ENCODE data around the gene ZNF730.

DNA sequence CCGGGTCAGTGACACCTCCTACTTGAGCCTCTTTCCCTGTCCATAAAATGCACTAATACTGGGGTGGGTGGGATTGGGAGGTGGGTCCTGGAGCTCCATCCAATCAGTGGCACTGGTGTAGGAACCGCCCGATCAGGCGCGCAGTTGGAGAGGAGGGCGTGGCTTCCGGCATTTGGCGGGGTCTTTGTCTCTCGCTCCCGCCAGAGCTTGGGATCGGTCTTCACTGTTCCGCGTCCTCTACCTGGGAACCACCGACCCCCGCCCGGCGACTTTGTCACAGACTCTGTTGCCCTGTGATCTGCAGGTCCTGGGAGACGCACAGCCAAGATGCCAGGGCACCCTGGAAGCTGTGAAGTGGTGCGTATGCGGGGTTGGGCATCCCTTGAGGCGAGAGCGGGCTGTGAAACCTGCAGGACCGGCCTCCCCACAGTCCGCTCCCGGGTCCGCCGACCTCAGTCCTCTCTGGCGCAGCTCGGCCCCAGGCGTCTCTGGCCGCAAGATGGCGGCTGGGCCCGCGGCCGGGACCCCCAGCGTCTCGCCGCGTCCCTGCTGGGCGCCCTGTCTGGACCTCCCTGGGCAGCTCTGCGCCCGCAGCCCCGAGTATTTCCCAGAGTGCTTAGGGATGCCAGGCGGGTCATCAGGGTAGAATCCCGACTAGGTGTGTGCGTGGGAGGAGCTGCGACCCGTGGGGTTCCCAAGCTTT, 41.6 kb upstream of the ZNF730 start:
- TF ChIP-seq, protein P1, sequence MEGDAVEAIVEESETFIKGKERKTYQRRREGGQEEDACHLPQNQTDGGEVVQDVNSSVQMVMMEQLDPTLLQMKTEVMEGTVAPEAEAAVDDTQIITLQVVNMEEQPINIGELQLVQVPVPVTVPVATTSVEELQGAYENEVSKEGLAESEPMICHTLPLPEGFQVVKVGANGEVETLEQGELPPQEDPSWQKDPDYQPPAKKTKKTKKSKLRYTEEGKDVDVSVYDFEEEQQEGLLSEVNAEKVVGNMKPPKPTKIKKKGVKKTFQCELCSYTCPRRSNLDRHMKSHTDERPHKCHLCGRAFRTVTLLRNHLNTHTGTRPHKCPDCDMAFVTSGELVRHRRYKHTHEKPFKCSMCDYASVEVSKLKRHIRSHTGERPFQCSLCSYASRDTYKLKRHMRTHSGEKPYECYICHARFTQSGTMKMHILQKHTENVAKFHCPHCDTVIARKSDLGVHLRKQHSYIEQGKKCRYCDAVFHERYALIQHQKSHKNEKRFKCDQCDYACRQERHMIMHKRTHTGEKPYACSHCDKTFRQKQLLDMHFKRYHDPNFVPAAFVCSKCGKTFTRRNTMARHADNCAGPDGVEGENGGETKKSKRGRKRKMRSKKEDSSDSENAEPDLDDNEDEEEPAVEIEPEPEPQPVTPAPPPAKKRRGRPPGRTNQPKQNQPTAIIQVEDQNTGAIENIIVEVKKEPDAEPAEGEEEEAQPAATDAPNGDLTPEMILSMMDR (IDR thresholded peaks at IDR 0.05 in 8 of 11, conservative IDR thresholded peaks at IDR 0.05 in 3 of 11): no peak
- TF ChIP-seq POLR2A (IDR thresholded peaks at IDR 0.05) (no peak), POLR2AphosphoS5 (IDR thresholded peaks at IDR 0.05) (peak in 2 of 3 donors; percentile 24 to 37)

Measured in spleen (tissue), 7 donors.